Vagina (tissue), 2 donors: ENCODE results near the gene HBG1. TPM values are rescaled to one million over a fixed set of nuclear protein-coding genes. Genes with fewer than 3 reads are reported as not detected.
"Not testable (repeated sequence)": the region's sequence is repeated elsewhere in the genome, so short reads cannot be mapped to it uniquely, and the experiment has no call there.

Experiments
- DNase-seq, 2 donors: peaks; one replicate each; pipeline ENCODE4 v3.0.0-alpha.2; 2017; ENCODE audit errors: extremely low spot score in 2 of 2
- H3K27ac ChIP-seq: fragments of 200-600 bp; sonication (generic); one replicate; pipeline ENCODE4 v1.5.1; 2019
- H3K27me3 ChIP-seq: fragments of 200-600 bp; sonication (generic); one replicate; pipeline ENCODE4 v1.5.1; 2019
- H3K36me3 ChIP-seq, 2 donors: fragments of 200-600 bp; sonication (generic); one replicate each; pipeline ENCODE4 v1.5.1; 2017 to 2019
- H3K4me1 ChIP-seq: fragments of 200-600 bp; sonication (generic); one replicate; pipeline ENCODE4 v1.5.1; 2019
- H3K4me3 ChIP-seq, 2 donors: fragments of 200-600 bp; sonication (generic); 1 replicate in 1 of 2; 2 replicates in 1 of 2; pipeline ENCODE4 v1.5.1; 2016 to 2019
- H3K9me3 ChIP-seq: fragments of 200-600 bp; sonication (generic); one replicate; pipeline ENCODE4 v1.5.1; 2019
- CTCF ChIP-seq, 3 experiments: fragments of 450-650 bp in 2 of 3; fragments of 200-600 bp in 1 of 3; sonication (generic) in 1 of 3; IDR thresholded peaks; one replicate each; pipeline ENCODE4 v1.5.1; 2017 to 2019; ENCODE audit warnings: antibody characterized with exemption in 3 of 3, mild to moderate bottlenecking in 2 of 3, moderate library complexity in 2 of 3
- POLR2A ChIP-seq, 2 donors: fragments of 450-650 bp; IDR thresholded peaks; one replicate each; pipeline ENCODE4 v1.6.1; 2017; ENCODE audit warnings: antibody characterized with exemption in 2 of 2, mild to moderate bottlenecking in 2 of 2, moderate library complexity in 2 of 2
- POLR2AphosphoS5 ChIP-seq, 2 donors: sonication (generic); formaldehyde crosslinking; IDR thresholded peaks; one replicate each; pipeline ENCODE4 v1.9.0; 2017; ENCODE audit warnings: antibody characterized with exemption in 2 of 2, mild to moderate bottlenecking in 2 of 2, low read depth in 1 of 2; ENCODE audit not compliant: insufficient read depth in 1 of 2
- intact Hi-C: fragments of 100-400 bp; cut with DNase I; formaldehyde crosslinking; loops from one replicate; pipeline ENCODE4 v1.15.1; 2023
- total RNA-seq: library from RNA; depleted of rRNA; stranded (reverse); fragments of >200 nt; gene quantifications from one replicate; pipeline ENCODE4 v1.2.3, GENCODE V29; 2016

HBG1 gene
- total RNA-seq = not detected

- H3K4me1 ChIP-seq, H3K27ac ChIP-seq, H3K36me3 ChIP-seq, H3K4me3 ChIP-seq, DNase-seq, H3K9me3 ChIP-seq, intact Hi-C loops, H3K27me3 ChIP-seq: not testable (repeated sequence)
These were observed at the start of gene HBG1 for GRCh38 chr11:5249807-5250396. Gene HBG1, minus strand, starts transcription at chr11:5249857. Its CDS starts 53 bp downstream, at chr11:5249804.

DNA sequence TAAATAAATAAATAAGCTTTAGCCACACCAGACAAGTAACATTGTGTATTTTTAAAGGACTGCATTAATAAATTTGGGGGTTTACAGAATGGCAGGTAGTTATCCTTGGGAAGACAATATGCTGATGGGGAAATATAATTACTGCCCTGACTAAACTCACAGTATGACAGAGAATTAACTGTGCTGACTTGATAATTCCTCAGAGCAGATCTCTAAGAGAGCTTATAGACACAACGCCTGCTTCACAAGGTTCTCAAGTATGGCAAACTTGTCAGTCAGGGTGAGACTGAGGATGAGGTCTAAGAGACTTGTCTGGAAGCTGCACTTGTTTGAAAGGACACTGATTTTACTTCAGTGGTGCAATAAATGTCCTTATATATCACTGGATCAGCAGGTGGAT, 48.8 kb upstream of the HBG1 start:
- Histone ChIP-seq H3K4me1 (no peaks in the 10 kb centered on the region), H3K27me3 (no peaks in the 10 kb centered on the region), H3K4me3 (no peak overlapping the region), H3K9me3 (no peaks in the 10 kb centered on the region), H3K36me3 (no peaks in the 10 kb centered on the region), H3K27ac (no peak overlapping the region)
- TF ChIP-seq POLR2A (IDR thresholded peaks at IDR 0.05) = no peak
- TF ChIP-seq CTCF (IDR thresholded peaks at IDR 0.05) = no peak
- no peak for TF ChIP-seq POLR2AphosphoS5 (IDR thresholded peaks at IDR 0.05; ENCODE audit: insufficient read depth in 1 of 2, low read depth in 1 of 2)
- intact Hi-C loops = no loop called here
- DNase-seq = no peak

- no peak overlapping the region for H3K4me3 ChIP-seq
- H3K27me3 ChIP-seq = no peaks in the 10 kb centered on the region
- H3K27ac ChIP-seq = no peak overlapping the region
- no peak for DNase-seq
- TF ChIP-seq POLR2A (IDR thresholded peaks at IDR 0.05) (no peak), POLR2AphosphoS5 (IDR thresholded peaks at IDR 0.05; ENCODE audit: insufficient read depth in 1 of 2, low read depth in 1 of 2) (no peak), CTCF (IDR thresholded peaks at IDR 0.05) (no peak)
- intact Hi-C loops = no loop called here
- H3K36me3 ChIP-seq = no peaks in the 10 kb centered on the region
- H3K9me3 ChIP-seq = no peaks in the 10 kb centered on the region
- H3K4me1 ChIP-seq = no peaks in the 10 kb centered on the region
These were observed 48.2 kb upstream of the HBG1 start for GRCh38 chr11:5297721-5298323.

DNA sequence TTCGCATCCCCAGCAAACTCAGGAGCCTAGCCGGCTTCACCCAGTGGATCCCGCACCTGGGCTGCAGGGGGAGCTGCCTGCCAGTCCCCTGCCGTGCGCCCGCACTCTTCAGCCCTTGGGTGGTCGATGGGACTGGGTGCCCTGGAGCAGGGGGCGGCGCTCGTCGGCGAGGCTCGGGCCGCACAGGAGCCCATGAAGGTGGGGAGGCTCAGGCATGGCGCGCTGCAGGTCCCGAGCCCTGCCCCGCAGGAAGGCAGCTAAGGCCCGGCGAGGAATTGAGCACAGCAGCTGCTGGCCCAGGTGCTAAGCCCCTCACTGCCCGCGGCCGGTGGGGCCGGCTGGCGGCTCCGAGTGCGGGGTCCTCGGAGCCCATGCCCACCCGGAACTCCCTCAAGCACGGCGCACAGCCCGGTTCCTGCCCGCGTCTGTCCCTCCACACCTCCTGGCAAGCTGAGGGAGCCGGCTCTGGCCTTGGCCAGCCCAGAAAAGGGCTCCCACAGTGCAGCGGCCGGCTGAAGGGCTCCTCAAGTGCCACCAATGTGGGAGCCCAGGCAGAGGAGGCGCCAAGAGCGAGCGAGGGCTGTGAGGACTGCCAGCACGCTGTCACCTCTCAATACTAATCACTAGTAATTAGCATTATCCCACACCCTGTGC, 44.8 kb upstream of the HBG1 start:
- intact Hi-C loops, H3K27me3 ChIP-seq, H3K9me3 ChIP-seq, H3K4me3 ChIP-seq, H3K27ac ChIP-seq, H3K36me3 ChIP-seq, H3K4me1 ChIP-seq, DNase-seq: not testable (repeated sequence)

DNA sequence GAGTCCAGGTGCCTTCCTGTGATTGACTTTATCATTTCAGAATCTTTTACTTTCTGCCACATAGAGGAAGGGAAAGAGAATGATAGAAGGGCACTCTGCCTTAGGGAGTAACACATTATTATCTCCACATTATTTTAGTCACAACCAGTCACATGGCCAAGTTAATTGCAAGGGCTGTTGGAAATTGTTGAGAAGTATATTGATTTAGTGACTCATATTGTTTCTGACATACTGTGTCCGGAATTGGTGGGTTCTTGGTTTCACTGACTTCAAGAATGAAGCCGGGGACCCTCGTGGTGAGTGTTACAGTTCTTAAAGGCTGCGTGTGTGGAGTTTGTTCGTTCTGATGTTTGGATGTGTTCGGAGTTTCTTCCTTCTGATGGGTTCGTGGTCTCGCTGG, 43.4 kb upstream of the HBG1 start:
- Histone ChIP-seq H3K36me3 (no peaks in the 10 kb centered on the region), H3K27ac (no peak overlapping the region), H3K4me1 (no peaks in the 10 kb centered on the region), H3K9me3 (no peaks in the 10 kb centered on the region), H3K4me3 (no peak overlapping the region), H3K27me3 (no peaks in the 10 kb centered on the region)
- DNase-seq = no peak
- TF ChIP-seq CTCF (IDR thresholded peaks at IDR 0.05) = no peak
- TF ChIP-seq POLR2A (IDR thresholded peaks at IDR 0.05) = no peak
- no peak for TF ChIP-seq POLR2AphosphoS5 (IDR thresholded peaks at IDR 0.05; ENCODE audit: insufficient read depth in 1 of 2, low read depth in 1 of 2)
- intact Hi-C loops = no loop called here

DNA sequence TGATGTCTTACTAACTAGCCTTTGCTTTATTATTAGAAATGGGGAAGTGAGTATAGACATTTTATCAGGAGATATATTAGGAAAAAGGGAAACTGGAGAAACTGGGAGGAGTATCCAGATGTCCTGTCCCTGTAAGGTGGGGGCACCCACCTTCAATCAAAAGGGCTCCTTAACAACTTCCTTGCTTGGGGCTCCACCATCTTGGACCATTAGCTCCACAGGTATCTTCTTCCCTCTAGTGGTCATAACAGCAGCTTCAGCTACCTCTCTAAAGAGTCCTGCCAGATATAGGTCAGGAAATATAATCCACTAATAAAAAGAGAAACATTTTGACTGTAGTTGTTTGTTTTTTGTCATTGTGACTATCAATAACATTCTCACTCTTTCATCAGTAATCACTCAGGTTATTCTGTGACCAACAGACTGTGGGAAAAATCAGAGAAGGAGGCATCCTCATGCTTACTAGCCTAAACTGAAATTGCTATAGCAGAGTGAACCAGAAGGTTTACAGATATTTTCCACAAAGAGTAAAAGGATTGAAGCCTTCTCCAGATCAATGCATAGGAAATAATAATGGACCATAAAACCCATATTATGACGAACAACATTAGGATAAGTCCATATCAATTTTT, 41.7 kb upstream of the HBG1 start:
- Histone ChIP-seq H3K27ac (no peak overlapping the region), H3K9me3 (no peaks in the 10 kb centered on the region), H3K4me3 (no peak overlapping the region), H3K27me3 (no peaks in the 10 kb centered on the region), H3K36me3 (no peaks in the 10 kb centered on the region), H3K4me1 (no peaks in the 10 kb centered on the region)
- intact Hi-C loops = no loop called here
- DNase-seq = no peak
- TF ChIP-seq POLR2AphosphoS5 (IDR thresholded peaks at IDR 0.05; ENCODE audit: insufficient read depth in 1 of 2, low read depth in 1 of 2) = no peak
- no peak for TF ChIP-seq POLR2A (IDR thresholded peaks at IDR 0.05)
- no peak for TF ChIP-seq CTCF (IDR thresholded peaks at IDR 0.05)
